AML-193 (cell line): Measurements from ENCODE around the gene RAB24.
A peak's percentile ranks its signal among the peaks of the same experiment; 100 is the strongest.
"Not testable (repeated sequence)": the region's sequence is repeated elsewhere in the genome, so short reads cannot be mapped to it uniquely, and the experiment has no call there.

Source experiments
- DNase-seq, 2 experiments: peaks; one replicate each; lab custom pipeline; 2025; lab: John Stamatoyannopoulos, UW

Gene RAB24

DNA sequence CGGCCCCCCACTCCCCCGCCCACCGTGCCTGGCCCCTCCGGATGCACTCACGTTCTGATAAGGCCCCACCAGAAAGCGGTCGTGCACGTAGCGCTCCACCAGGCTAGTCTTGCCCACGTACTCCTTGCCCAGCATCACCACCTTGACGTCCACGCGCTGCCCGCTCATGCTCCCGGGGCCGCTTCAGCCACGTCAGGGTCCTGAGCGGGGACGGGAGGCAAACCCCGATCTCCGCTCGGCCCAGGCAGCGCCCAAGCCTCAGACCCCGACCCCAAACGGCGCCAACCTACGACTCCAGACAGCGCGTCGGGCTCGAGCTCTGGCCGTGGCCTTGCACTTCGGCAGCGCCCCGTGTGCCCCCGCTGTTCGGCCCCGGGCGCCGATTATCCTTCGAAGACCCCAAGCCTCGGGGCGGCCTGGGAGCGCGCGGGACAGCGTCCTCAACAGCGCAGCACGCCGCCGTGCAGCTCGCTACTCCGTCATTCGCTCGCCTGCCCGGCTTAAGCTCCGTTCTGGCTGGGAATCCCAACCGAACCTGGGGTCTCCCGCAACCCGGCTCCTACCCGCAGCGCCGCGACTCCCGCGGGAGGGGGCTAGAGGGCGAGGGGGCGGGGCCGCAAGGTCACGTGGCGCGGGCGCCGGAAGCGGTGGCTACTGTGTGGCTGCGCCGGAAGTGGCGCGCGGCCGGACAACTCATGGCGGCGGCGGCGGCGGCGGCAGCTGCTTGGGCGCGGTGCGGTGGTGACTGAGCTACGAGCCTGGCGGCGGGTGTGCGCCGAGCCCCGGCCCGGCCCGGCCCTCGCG is at the start of gene RAB24, which contains the start of gene PRELID1:
Gene RAB24 (minus strand): TSS at position 599 of the 804 bp plus-strand sequence. CDS start 431 bp downstream, at position 168.
Gene PRELID1 (plus strand): TSS at position 679 of the 804 bp plus-strand sequence. CDS start 187 bp downstream, outside the sequence.
- DNase-seq, result peak; percentile 32 to 64

DNA sequence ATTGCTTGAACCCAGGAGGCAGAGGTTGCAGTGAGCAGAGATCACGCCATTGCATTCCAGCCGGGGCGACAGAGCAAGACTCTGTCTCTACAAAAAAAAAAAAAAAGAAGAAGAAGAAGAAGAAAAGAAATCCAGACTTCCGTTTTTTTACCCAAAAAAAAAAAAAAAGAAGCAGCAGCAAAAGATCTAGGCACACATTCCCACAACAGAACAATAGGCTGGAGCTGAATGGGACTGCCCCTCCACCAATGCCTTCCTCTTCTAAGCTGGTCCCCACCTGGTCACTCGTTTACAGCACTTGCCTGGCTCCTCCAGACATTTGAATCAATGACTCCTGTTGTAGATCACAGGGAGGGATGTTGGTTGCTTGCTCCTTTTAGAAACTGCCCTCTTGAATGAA is 49.6 kb upstream of the RAB24 start:
- peak; percentile 5 to 11 for DNase-seq

GRCh38 chr5:177351392-177352329 is 48.1 kb upstream of the RAB24 start, which contains the start of gene LMAN2:
Gene LMAN2, minus strand, starts transcription at chr5:177351668. Its CDS starts 21 bp downstream, at chr5:177351647.
- peak; percentile 96 to 97 for DNase-seq

- DNase-seq, result no peak
These were observed 47.4 kb upstream of the RAB24 start for GRCh38 chr5:177350776-177351391.

- DNase-seq, result no peak
These were observed 46.2 kb upstream of the RAB24 start for GRCh38 chr5:177349762-177350161.

- DNase-seq, result no peak
These were observed 45.8 kb upstream of the RAB24 start for GRCh38 chr5:177349362-177349647.

DNA sequence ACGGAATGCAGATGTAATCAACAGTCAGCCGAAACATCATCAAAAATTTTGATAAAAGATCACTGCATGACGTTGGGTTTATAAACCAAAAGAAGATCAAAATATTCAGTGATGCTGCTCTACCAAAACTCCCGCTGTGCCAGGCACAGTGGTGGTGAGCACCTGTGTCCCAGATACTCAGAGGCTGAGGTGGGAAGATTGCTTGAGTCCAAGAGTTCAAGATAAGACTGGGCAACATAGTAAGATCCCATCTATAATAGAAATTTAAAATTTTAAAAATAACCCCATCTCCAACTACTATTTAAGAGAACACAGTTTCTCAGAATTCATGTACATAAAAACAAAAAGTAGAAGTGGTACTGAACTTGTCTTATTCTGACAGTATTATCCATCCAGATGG is 44.2 kb upstream of the RAB24 start:
- no peak for DNase-seq

DNA sequence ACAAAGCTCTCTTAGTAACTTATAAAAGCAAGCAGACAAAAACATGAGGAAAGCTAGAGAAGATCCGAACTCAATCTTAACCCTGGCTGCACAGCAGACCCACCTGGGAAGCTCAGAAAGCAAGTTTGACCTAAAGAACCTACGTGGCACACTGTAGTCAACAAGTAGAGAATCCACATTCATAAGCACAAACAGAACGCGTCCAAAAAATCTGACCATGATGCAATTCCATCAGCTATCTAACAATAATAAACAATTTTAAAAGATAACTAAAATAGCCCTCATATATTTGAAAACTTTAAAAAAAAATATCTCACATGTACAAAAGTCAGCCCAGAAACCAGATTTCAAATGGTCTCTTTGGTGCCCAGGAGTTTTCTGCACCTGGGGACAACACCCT is 43.3 kb upstream of the RAB24 start:
- DNase-seq, result no peak

- no peak for DNase-seq
These were observed 41.4 kb upstream of the RAB24 start for GRCh38 chr5:177344891-177345290.

DNA sequence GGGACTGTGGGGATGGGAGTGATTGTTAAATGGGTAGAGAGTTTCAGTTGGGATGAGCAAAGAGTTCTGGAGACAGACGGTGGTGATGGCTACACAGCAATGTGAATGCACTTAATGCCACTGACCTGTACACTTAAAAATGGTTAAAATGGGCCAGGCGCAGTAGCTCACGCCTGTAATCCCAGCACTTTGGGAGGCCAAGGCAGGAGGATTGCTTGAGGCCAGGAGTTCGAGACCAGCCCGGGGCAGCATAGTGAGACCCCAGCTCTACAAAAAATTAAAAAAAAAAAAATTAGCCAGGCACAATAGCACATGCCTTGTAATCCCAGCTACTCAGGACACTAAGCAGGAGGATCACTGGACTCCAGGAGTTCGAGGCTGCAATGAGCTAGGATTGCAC is 40.3 kb upstream of the RAB24 start:
- no peak for DNase-seq

GRCh38 chr5:177343000-177343399 is 39.5 kb upstream of the RAB24 start:
- not testable (repeated sequence) for DNase-seq

DNA sequence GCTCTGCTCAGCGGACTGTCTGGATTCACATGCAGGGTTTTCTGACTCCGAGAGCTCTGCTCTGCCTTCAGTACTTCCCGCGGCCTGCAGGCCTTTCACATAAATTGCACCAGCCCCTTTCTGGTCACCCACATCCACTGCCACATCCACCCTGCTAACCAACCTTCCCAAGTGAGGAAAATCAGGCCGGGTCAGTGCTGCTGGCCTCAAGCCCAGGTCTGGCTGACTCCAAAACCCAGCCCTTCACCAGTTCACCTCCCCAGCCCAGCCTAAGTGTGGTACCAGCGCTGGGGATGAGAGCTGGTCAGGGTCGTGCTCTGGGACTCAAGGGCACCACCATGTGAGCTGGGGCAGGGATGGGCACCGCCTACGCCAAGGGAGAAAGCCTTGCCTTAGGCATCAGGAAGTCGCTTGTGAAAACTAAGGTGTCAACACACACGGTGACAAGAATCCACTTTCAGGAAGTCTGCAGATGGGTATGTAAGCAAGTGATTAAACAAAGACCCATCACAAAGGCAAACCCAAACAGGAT is 35.7 kb upstream of the RAB24 start:
- DNase-seq, result no peak

DNA sequence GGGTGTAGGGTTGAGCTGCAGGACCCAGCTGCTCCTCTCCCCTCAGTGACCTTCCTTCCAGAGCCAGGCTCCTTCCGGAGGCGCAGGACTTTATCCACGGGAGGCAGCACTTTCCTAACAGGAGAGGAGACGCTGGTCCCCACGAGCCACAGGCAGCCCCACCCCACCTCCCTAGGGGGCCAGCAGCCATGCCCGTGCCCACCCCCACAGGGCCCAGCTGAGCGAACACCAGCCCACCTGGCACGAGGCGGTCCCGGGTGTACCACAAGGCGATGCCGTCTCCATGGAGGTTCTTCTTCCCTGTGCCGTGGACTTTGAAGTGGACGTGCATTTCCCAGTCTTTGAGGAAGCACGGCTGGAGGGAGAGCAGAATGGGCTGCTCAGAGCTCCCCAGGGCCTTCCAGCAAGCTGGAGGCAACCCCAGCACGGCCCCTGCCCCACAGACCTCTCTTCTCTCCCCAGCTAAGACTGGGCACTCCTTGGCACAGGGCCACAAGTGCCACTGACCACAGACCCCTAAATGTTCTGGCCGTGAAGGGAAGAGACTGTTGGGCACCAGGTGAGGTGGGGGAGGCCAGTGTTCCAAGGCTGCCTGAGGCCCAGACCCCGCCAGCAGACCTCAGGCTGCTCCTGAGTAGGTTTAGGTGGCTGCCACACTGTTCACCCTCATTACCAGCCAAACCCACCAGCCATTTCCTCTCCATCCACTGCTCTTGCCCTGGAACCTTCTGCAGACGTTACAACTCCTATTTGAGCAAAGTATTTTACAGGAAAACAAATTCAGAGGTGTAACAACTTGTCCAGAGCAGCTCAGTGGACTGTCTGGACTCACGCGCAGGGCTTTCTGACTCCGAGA is 35.0 kb upstream of the RAB24 start:
- DNase-seq, result no peak

DNA sequence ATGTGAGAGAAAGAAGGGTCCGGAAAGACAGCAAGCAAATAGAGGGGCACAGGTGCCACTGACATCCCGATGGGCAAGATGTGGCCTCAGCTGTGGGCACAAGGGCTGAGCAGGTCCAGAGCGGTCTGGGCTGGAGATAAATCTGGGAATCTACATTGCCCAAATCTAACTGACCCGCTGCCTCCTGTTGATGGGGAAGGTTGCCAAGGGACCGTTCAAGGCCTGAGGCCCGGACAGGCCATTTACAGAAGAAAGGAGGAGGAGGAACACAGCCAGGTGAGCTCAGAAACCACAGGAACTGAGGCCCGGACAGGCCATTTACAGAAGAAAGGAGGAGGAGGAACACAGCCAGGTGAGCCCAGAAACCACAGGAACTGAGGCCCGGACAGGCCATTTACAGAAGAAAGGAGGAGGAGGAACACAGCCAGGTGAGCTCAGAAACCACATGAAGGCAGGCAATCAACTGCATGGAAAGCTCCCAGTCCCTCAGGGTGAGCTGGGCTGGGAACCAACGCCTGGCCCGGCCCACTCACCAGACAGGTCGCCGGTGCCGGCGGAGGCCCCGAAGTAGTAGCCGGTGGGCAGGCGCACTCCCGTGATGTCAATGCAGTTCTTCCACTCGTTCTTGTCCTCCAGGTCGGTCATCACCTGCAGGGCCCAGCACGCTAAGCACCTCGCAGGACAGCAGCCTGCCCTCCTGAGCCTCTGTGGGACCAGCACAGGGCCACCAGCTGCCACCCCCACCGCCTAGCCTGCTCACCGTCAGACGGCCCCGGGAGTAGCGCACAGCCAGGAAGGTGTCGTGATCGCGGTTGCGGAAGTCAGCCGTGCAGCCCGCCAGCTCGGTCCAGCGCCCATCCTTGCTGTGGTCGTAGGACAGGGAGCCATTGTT is 33.3 kb upstream of the RAB24 start:
- DNase-seq, result no peak

DNA sequence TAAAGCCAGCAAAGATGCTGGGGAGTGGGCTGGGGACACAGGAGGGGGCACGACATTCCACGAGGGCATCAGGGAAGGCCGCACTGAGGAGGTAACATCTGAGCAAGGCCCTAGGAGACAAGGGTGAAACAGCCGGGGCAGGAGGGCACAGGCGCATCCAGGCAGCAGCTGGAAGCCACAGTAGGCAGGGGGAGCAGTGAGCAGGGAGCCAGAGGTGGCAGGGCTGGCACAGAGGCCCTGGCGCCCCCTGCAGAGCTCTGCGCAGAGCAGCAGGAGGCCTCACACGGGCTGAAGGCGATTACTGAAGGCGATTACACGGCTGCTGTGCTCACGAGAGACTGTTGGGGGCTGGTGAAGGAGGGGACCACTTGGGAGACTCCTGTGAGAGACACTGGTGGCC is 32.6 kb upstream of the RAB24 start:
- peak; percentile 63 to 66 for DNase-seq

GRCh38 chr5:177335701-177336065 is 32.2 kb upstream of the RAB24 start:
- DNase-seq, result no peak

DNA sequence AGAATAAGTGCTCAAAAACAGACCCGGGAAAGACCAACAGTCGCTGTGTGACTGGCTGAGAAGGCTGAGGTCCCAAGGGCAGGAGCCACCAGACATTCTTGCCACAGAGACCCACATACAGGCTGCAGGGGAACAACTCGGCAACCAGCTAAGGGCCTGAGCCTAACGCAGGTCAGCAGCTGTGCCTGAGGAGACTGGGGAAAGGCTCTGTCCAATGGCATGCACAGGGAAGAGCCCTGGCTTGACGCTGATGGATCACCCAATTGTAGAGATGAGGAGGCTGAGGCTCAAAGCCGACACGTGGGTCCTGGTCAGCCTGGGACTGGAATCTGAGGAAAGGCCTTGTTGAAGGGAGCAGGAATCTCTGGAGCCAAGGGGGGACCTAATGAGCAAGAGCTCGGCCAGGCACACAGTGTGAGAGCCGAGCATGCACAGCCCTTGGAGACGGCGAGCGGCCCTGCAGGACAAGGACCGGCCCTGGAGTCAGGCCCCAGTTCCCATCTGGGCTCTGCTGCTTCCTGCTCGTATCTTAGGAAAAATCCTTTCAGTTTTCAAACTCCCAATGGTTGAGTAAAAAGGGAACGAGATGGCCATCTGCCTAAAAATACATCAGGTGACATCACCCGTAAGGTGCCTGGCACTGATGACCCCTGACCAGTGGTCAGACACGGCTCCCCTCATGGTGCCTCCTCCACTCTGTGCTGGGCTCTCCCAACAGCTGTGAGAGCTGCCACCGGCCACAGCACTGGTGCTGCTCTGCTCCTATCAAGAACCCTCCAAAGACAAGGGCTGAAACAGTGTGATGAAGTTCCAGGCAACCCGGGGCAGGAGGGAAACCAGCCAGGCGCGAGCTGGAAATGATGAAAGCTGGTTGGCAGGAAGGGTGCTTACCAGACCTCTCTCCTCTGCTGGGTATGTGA is 31.5 kb upstream of the RAB24 start:
- DNase-seq, result no peak

GRCh38 chr5:177334155-177334551 is 30.6 kb upstream of the RAB24 start:
- no peak for DNase-seq
